Endothelial cell of umbilical vein (primary cell): ENCODE measurements around the gene HOXB2. TPM values are rescaled to one million over a fixed set of nuclear protein-coding genes. Genes with fewer than 3 reads are reported as not detected.
A peak's percentile ranks its signal among the peaks of the same experiment; 100 is the strongest.

ENCODE experiments used
- BruUV-seq: library from RNA; stranded (reverse); fragments of 400-500 nt; replicated peaks from 2 replicates; lab custom pipeline; 2021; lab: Mats Ljungman, UMichigan
- CTCF ChIA-PET: fragments of 300-600, 350-600 bp; sonication (Branson Sonifier 250); formaldehyde crosslinking; loops from one replicate; lab custom pipeline; 2021; ENCODE audit warnings: antibody characterized with exemption, inconsistent platforms; lab: Charles Lee
- POLR2A ChIA-PET: fragments of 300-600, 350-600 bp; sonication (Branson Sonifier 250); formaldehyde crosslinking; loops from one replicate; lab custom pipeline; 2021; ENCODE audit warnings: antibody characterized with exemption, inconsistent platforms; lab: Charles Lee
- DNase-seq: peaks from one replicate; pipeline ENCODE4 v3.0.0-alpha.2; 2011; ENCODE audit warnings: low read depth, low spot score
- FAIRE-seq: peaks from 2 replicates; lab custom pipeline; 2011; peaks lifted over from hg19 to GRCh38; lab: Jason Lieb, UNC
- H2AFZ ChIP-seq: 2 replicates; pipeline ENCODE4 v1.6.0; 2012; ENCODE audit warnings: low read depth, low read length, control low read depth, inconsistent platforms
- H3K27ac ChIP-seq: 2 replicates; pipeline ENCODE4 v1.5.1; 2011; ENCODE audit warnings: low read depth, mild to moderate bottlenecking, control low read depth, low read length, moderate library complexity; ENCODE audit not compliant: insufficient read depth
- H3K27me3 ChIP-seq, 2 experiments: 2 replicates each; pipeline versions ENCODE4 v1.6.0 to v1.6.1; 2011; ENCODE audit warnings: low read length in 2 of 2, mixed read lengths in 1 of 2; ENCODE audit not compliant: control insufficient read depth in 2 of 2, insufficient read depth in 2 of 2
- H3K36me3 ChIP-seq, 2 experiments: 2 replicates in 1 of 2; 3 replicates in 1 of 2; pipeline ENCODE4 v1.5.1; 2011; ENCODE audit warnings: low read length in 2 of 2, mild to moderate bottlenecking in 1 of 2, moderate library complexity in 1 of 2; ENCODE audit not compliant: control insufficient read depth in 2 of 2, insufficient read depth in 2 of 2; ENCODE audit errors: extremely low read depth in 1 of 2
- H3K4me1 ChIP-seq: 3 replicates; pipeline ENCODE4 v1.5.1; 2011; ENCODE audit warnings: mild to moderate bottlenecking, low read length; ENCODE audit not compliant: control insufficient read depth, insufficient read depth; ENCODE audit errors: extremely low read depth
- H3K4me2 ChIP-seq: 2 replicates; pipeline ENCODE4 v1.6.1; 2011; ENCODE audit warnings: low read length, control low read depth, mixed read lengths; ENCODE audit not compliant: insufficient read depth
- H3K4me3 ChIP-seq, 3 experiments: fragments of 200-600 bp in 1 of 3; sonication (generic), shearing (Covaris generic) in 1 of 3; replicated peaks in 1 of 3; 2 replicates each; pipeline ENCODE4 v1.5.1; 2011 to 2016; ENCODE audit warnings: control low read depth in 3 of 3, low read length in 3 of 3, mild to moderate bottlenecking in 2 of 3, inconsistent platforms in 1 of 3, low read depth in 1 of 3, moderate library complexity in 1 of 3; ENCODE audit not compliant: insufficient read depth in 1 of 3
- H3K79me2 ChIP-seq: 2 replicates; pipeline ENCODE4 v1.6.0; 2012; ENCODE audit warnings: low read length, inconsistent platforms; ENCODE audit not compliant: control insufficient read depth, insufficient read depth
- H3K9ac ChIP-seq: replicated peaks from 2 replicates; pipeline ENCODE3; 2011; ENCODE audit warnings: low read length, control low read depth; ENCODE audit not compliant: insufficient read depth; ENCODE audit errors: extremely low read depth
- H3K9me1 ChIP-seq: replicated peaks from 3 replicates; pipeline ENCODE4 v1.6.0; 2011; ENCODE audit warnings: mild to moderate bottlenecking, low read length; ENCODE audit not compliant: control insufficient read depth, insufficient read depth; ENCODE audit errors: extremely low read depth
- H3K9me3 ChIP-seq: replicated peaks from 2 replicates; pipeline ENCODE4 v1.5.1; 2012; ENCODE audit warnings: low read length, inconsistent platforms; ENCODE audit not compliant: control insufficient read depth, insufficient read depth
- H4K20me1 ChIP-seq: replicated peaks from 2 replicates; pipeline ENCODE3; 2011; ENCODE audit warnings: mild to moderate bottlenecking, low read length; ENCODE audit not compliant: control insufficient read depth, insufficient read depth; ENCODE audit errors: extremely low read depth
- EZH2 ChIP-seq: IDR thresholded peaks from 2 replicates; pipeline ENCODE4 v1.6.1; 2012; ENCODE audit warnings: borderline replicate concordance, low read depth, mild to moderate bottlenecking, moderate library complexity, low read length, inconsistent platforms; ENCODE audit not compliant: severe bottlenecking
- FOS ChIP-seq: IDR thresholded peaks from 2 replicates; pipeline ENCODE4 v1.6.1; 2011; ENCODE audit warnings: mild to moderate bottlenecking, low read length, moderate library complexity, borderline replicate concordance; ENCODE audit not compliant: insufficient read depth
- GATA2 ChIP-seq: IDR thresholded peaks from 2 replicates; pipeline ENCODE4 v1.7.0; 2011; ENCODE audit warnings: low read depth, mild to moderate bottlenecking, moderate library complexity, mixed read lengths, low read length; ENCODE audit not compliant: insufficient read length, insufficient read depth
- JUN ChIP-seq: IDR thresholded peaks from 2 replicates; pipeline ENCODE4 v1.6.1; 2011; ENCODE audit warnings: borderline replicate concordance, low read depth; ENCODE audit not compliant: insufficient read length, insufficient read depth
- MAX ChIP-seq: IDR thresholded peaks from 2 replicates; pipeline ENCODE4 v1.6.1; 2011; ENCODE audit not compliant: insufficient read depth, insufficient read length
- MYC ChIP-seq: IDR thresholded peaks from one replicate; pipeline ENCODE4 v1.6.1; 2011; ENCODE audit warnings: mild to moderate bottlenecking, low read depth, low read length
- dilution Hi-C: fragments of 300-500 bp; cut with MboI; formaldehyde crosslinking; loops from one replicate; pipeline ENCODE4 v1.15.0; 2019; ENCODE audit warnings: low sequenced_read_pairs; ENCODE audit not compliant: extremely low pct_ligation_motif_present
- intact Hi-C: fragments of 100-400 bp; cut with micrococcal nuclease; formaldehyde crosslinking; loops from one replicate; pipeline ENCODE4 v1.10.0; 2022
- polyA plus RNA-seq, 4 experiments: library from polyadenylated mRNA; depleted of rRNA in 3 of 4; stranded (reverse) in 3 of 4; unstranded in 1 of 4; fragments of >200 nt; gene quantifications; 2 replicates each; pipeline versions ENCODE4 v1.2.1 to v1.2.3, GENCODE V29; 2011 to 2012; ENCODE audit warnings: missing spikeins in 1 of 4
- total RNA-seq: library from RNA; stranded (reverse); gene quantifications from 2 replicates; pipeline ENCODE4 v1.2.3, GENCODE V29; 2021

HOXB2 gene
- total and polyA plus RNA-seq, 2 donors (not counting 3 experiments of a cell fraction or from before 2014, with no cell fraction given), result 14.1 to 23.3 TPM

DNA sequence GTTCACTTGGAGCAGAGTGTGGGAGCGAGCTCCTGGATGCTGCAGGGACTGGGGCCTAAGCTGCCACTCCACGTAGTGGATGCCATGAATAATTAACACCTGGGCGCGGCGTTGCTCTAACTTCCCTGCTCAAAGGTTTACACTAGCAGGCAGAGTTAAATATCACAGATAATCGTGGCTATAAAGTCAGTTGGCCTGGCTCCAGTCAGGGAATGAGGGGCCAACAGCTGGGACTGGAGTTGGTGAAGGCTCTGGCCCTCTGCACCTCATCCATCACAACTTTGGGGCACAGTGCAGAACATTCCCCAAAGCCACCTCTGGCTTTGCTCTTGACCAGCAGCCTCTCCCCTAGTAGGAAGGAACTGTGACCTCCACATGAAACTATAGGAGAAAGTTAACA is 22.3 kb upstream of the HOXB2 start:
- FAIRE-seq, result no peak
- H3K9ac ChIP-seq, result no peak overlapping the region
- intact Hi-C loops (no loop called here), dilution Hi-C loops (no loop called here)
- BruUV-seq, result no TSS peak
- H2AFZ ChIP-seq, result no peak overlapping the region
- peak overlapping the region; percentile 2 for H3K27ac ChIP-seq
- no peaks in the 10 kb centered on the region for H4K20me1 ChIP-seq
- ChIA-PET POLR2A (interaction anchor here (0.7 to 1.6 kb wide), 3 partner anchors 10 to 20 kb away, joined by 3 to 8 read pairs (median 4); no protein-coding TSS in a partner anchor), CTCF (interaction anchor here (1.2 to 6.1 kb wide), 7 partner anchors 11 to 351 kb away, joined by 4 to 28 read pairs (median 5); no protein-coding TSS in a partner anchor)
- peaks cover 0 to 3% of the 10 kb centered on the region in 2 experiments for H3K36me3 ChIP-seq
- H3K79me2 ChIP-seq, result peaks cover 92% of the 10 kb centered on the region
- H3K4me2 ChIP-seq, result peak overlapping the region; percentile 80
- TF ChIP-seq FOS, result no peak
- TF ChIP-seq EZH2, result no peak
- no peak for TF ChIP-seq JUN
- no peak for TF ChIP-seq MYC
- no peak for TF ChIP-seq MAX
- H3K4me3 ChIP-seq, result no peak overlapping the region
- no peaks in the 10 kb centered on the region for H3K9me1 ChIP-seq
- H3K4me1 ChIP-seq, result peaks cover 73% of the 10 kb centered on the region
- no peaks in the 10 kb centered on the region for H3K27me3 ChIP-seq
- peak; percentile 19 for DNase-seq
- no peaks in the 10 kb centered on the region for H3K9me3 ChIP-seq

- no peak overlapping the region for H3K9ac ChIP-seq
- ChIA-PET POLR2A (interaction anchor here (0.7 kb wide), 1 partner anchor 10 kb away, joined by 3 read pairs; no protein-coding TSS in a partner anchor), CTCF (interaction anchor here (1.5 to 6.1 kb wide), 4 partner anchors 10 to 351 kb away, joined by 5 to 28 read pairs (median 14); no protein-coding TSS in a partner anchor)
- TF ChIP-seq JUN (no peak), GATA2 (no peak)
- H3K4me3 ChIP-seq, result no peak overlapping the region
- H3K4me2 ChIP-seq, result no peak overlapping the region
- no TSS peak for BruUV-seq
- H3K9me3 ChIP-seq, result no peaks in the 10 kb centered on the region
- no peak for DNase-seq
- intact Hi-C loops, result no loop called here
- dilution Hi-C loops, result no loop called here
- peaks cover 0 to 3% of the 10 kb centered on the region in 2 experiments for H3K36me3 ChIP-seq
- no peak for FAIRE-seq
- H3K27me3 ChIP-seq, result no peaks in the 10 kb centered on the region
- peaks cover 92% of the 10 kb centered on the region for H3K79me2 ChIP-seq
- no peak overlapping the region for H2AFZ ChIP-seq
- no peaks in the 10 kb centered on the region for H4K20me1 ChIP-seq
- no peak overlapping the region for H3K27ac ChIP-seq
- no peaks in the 10 kb centered on the region for H3K9me1 ChIP-seq
- peaks cover 68% of the 10 kb centered on the region for H3K4me1 ChIP-seq
These were observed 21.8 kb upstream of the HOXB2 start for GRCh38 chr17:48566717-48567116.
